Suppressor macrophage (primary cell): ENCODE measurements around the gene MRPL44.

ENCODE experiments used
- DNase-seq, 4 experiments: peaks; one replicate each; pipeline ENCODE4 v3.0.0-alpha.2; 2020 to 2022

Gene MRPL44

DNA sequence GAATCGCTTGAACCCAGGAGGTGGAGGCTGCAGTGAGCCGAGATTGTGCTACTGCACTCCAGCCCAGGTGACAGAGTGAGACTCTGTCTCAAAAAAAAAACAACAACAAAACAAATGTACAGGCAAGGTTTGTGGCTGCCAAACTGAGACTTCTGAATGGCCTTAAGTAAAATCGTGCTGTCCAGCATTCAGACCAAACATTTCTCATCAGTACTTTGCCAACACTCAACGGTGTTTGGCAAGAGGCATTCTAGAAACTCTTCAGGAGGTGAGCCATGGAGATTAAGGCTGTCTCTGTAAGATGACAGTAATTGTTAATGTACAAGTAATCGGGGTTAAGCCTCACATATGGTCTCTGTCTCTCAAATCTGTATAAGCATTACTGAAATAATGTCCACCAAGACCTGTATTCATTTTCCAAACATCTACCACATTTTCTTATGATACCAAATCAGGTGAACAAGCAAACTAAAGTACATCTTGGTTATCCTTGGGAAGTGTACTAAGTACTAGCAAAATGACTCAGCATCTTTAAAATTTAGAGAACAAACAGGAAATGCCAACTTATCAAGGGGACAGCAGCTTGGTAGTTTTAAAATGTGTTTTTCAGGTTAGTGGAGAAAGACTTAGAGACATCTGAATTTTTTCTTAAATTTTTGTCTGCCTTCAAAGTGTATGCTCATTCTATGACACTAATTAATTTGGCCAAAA, 52.5 kb downstream of the MRPL44 start:
- no peak for DNase-seq

DNA sequence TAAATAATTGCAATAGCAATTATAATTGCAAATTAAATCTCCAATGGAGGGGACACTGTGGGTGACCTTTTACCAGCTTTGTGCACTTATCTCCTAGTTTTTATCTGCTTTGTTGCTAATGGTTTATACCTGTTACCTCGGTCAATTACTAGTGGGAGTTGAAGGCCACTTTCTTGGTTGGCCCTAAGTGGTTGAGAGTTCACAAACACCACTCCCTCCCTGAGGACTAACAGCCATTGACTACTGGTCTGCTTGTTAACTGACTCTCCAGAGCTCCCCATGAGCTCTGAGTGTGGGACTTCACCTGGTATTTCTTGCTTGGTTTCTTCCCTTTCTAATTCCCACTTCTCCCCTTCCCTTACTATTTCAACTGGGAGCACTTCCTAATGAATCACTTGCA, 54.6 kb downstream of the MRPL44 start:
- no peak for DNase-seq

DNA sequence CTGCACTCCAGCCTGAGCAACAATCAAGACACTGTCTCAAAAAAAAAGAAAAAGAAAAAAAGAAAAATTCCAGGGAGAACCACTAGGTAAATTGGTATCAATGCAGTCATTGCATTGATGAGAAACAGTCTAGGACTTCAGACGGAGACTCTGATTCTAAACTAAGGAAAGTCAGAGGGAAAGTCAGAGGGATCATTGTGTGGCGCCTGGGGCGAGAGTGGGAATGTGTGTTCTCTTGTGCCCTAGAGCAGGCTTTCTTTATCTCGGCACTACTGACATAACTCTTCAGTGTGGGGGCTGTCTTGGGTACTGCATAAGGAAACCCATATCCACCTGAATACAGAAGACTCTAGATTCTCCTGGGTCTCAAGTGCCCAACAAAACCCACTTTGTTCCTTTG, 57.1 kb downstream of the MRPL44 start:
- no peak for DNase-seq

DNA sequence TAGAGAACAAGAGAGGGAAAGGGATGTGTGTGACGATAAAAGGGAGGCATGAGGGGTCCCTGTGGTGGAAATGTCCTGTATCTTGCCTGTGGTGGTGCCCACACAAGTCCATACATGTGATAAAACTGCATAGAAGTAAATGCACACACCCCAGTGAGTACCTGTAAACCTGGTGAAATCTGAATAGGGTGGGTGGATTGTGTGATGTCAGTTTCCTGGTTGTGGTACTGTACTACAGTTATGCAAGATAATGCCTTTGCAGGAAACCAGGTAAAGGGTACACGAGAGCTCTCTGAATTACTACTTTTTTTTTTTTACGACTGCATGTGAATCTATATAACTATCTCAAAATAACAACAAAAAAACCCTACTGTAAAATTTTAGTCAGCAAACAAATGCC, 59.7 kb downstream of the MRPL44 start:
- DNase-seq: no peak
